Urinary bladder (tissue), 4 donors: ENCODE measurements around the gene KMO. TPM values are rescaled to one million over a fixed set of nuclear protein-coding genes. Genes with fewer than 3 reads are reported as not detected.

ENCODE experiments used
- DNase-seq: peaks from one replicate; pipeline ENCODE4 v3.0.0-alpha.2; 2015; ENCODE audit errors: extremely low spot score
- H3K27ac ChIP-seq: one replicate; pipeline ENCODE4 v1.5.1; 2013; ENCODE audit warnings: low read depth, mild to moderate bottlenecking, moderate library complexity
- H3K36me3 ChIP-seq: one replicate; pipeline ENCODE4 v1.6.1; 2013; ENCODE audit warnings: mild to moderate bottlenecking, moderate library complexity; ENCODE audit not compliant: insufficient read depth
- H3K4me1 ChIP-seq: one replicate; pipeline ENCODE4 v1.6.1; 2013; ENCODE audit warnings: mild to moderate bottlenecking, moderate library complexity; ENCODE audit not compliant: insufficient read depth
- H3K4me3 ChIP-seq: one replicate; pipeline ENCODE4 v1.5.1; 2013; ENCODE audit warnings: low read depth, low read length
- WGBS: extraction: QIAGEN DNeasy Blood & Tissue Kit; methylation state at CpG from one replicate; pipeline ENCODE4 v1.1.7; 2013; 5-methylcytosine and 5-hydroxymethylcytosine counted together
- polyA plus RNA-seq: library from polyadenylated mRNA; stranded (reverse); fragments of 200-250 nt; gene quantifications from one replicate; pipeline ENCODE4 v1.2.3, GENCODE V29; 2013
- total RNA-seq: library from RNA; depleted of rRNA; stranded (reverse); fragments of >200 nt; gene quantifications from one replicate; pipeline ENCODE4 v1.2.3, GENCODE V29; 2014
- donor health status: healthy with polysubstance abuse.
- donor health status: healthy.

Gene KMO
- total and polyA plus RNA-seq, 2 donors: 0.35 to 0.37 TPM

GRCh38 chr1:241611736-241612135 lies 79.6 kb downstream of the KMO start:
- WGBS: 77% methylated on average over 1 of the region's 1 CpG
- Histone ChIP-seq H3K4me3 (no peak overlapping the region), H3K4me1 (no peaks in the 10 kb centered on the region), H3K36me3 (no peaks in the 10 kb centered on the region), H3K27ac (no peak overlapping the region)
- DNase-seq: no peak

- H3K36me3 ChIP-seq: no peaks in the 10 kb centered on the region
- H3K4me1 ChIP-seq: no peaks in the 10 kb centered on the region
- H3K4me3 ChIP-seq: no peak overlapping the region
- no peak for DNase-seq
- H3K27ac ChIP-seq: no peak overlapping the region
- 72% methylated on average over 9 of the region's 9 CpGs for WGBS
Observed at GRCh38 chr1:241612533-241613477, 80.6 kb downstream of the KMO start.

GRCh38 chr1:241614144-241614543 lies 82.0 kb downstream of the KMO start:
- no peak for DNase-seq
- Histone ChIP-seq H3K4me1 (no peaks in the 10 kb centered on the region), H3K36me3 (no peaks in the 10 kb centered on the region), H3K27ac (no peak overlapping the region), H3K4me3 (no peak overlapping the region)
- WGBS: 92% methylated on average over 4 of the region's 4 CpGs

- Histone ChIP-seq H3K36me3 (no peaks in the 10 kb centered on the region), H3K27ac (no peak overlapping the region), H3K4me3 (no peak overlapping the region), H3K4me1 (no peaks in the 10 kb centered on the region)
- 72% methylated on average over 4 of the region's 4 CpGs for WGBS
- no peak for DNase-seq
Observed at GRCh38 chr1:241614572-241614971, 82.4 kb downstream of the KMO start.

GRCh38 chr1:241615043-241615974 lies 83.1 kb downstream of the KMO start:
- H3K4me3 ChIP-seq: no peak overlapping the region
- 85% methylated on average over 8 of the region's 8 CpGs for WGBS
- H3K36me3 ChIP-seq: no peaks in the 10 kb centered on the region
- no peak overlapping the region for H3K27ac ChIP-seq
- DNase-seq: no peak
- no peaks in the 10 kb centered on the region for H3K4me1 ChIP-seq

GRCh38 chr1:241617426-241617825 lies 85.2 kb downstream of the KMO start:
- Histone ChIP-seq H3K36me3 (no peaks in the 10 kb centered on the region), H3K27ac (no peak overlapping the region), H3K4me1 (no peaks in the 10 kb centered on the region), H3K4me3 (no peak overlapping the region)
- 92% methylated on average over 7 of the region's 7 CpGs for WGBS
- no peak for DNase-seq

- Histone ChIP-seq H3K27ac (no peak overlapping the region), H3K36me3 (no peaks in the 10 kb centered on the region), H3K4me3 (no peak overlapping the region), H3K4me1 (no peaks in the 10 kb centered on the region)
- DNase-seq: no peak
- WGBS: 82% methylated on average over 5 of the region's 5 CpGs
Observed at GRCh38 chr1:241622669-241623068, 90.5 kb downstream of the KMO start.

GRCh38 chr1:241624935-241625334 lies 92.8 kb downstream of the KMO start:
- H3K4me3 ChIP-seq: no peak overlapping the region
- WGBS: 78% methylated on average over 2 of the region's 2 CpGs
- no peak overlapping the region for H3K27ac ChIP-seq
- H3K36me3 ChIP-seq: no peaks in the 10 kb centered on the region
- DNase-seq: no peak
- no peaks in the 10 kb centered on the region for H3K4me1 ChIP-seq

GRCh38 chr1:241627453-241628259 lies 95.5 kb downstream of the KMO start:
- H3K36me3 ChIP-seq: no peaks in the 10 kb centered on the region
- H3K4me1 ChIP-seq: no peaks in the 10 kb centered on the region
- no peak for DNase-seq
- H3K27ac ChIP-seq: no peak overlapping the region
- no peak overlapping the region for H3K4me3 ChIP-seq
- 41% methylated on average over 9 of the region's 9 CpGs for WGBS

GRCh38 chr1:241630005-241630404 lies 97.8 kb downstream of the KMO start:
- no peaks in the 10 kb centered on the region for H3K36me3 ChIP-seq
- DNase-seq: no peak
- H3K4me1 ChIP-seq: no peaks in the 10 kb centered on the region
- no peak overlapping the region for H3K4me3 ChIP-seq
- no peak overlapping the region for H3K27ac ChIP-seq

GRCh38 chr1:241630476-241630875 lies 98.3 kb downstream of the KMO start:
- H3K4me1 ChIP-seq: no peaks in the 10 kb centered on the region
- WGBS: 84% methylated on average over 1 of the region's 1 CpG
- no peaks in the 10 kb centered on the region for H3K36me3 ChIP-seq
- H3K4me3 ChIP-seq: no peak overlapping the region
- DNase-seq: no peak
- no peak overlapping the region for H3K27ac ChIP-seq

- no peak overlapping the region for H3K27ac ChIP-seq
- H3K4me1 ChIP-seq: no peaks in the 10 kb centered on the region
- no peaks in the 10 kb centered on the region for H3K36me3 ChIP-seq
- DNase-seq: no peak
- no peak overlapping the region for H3K4me3 ChIP-seq
- 97% methylated on average over 2 of the region's 2 CpGs for WGBS
Observed at GRCh38 chr1:241630899-241631298, 98.7 kb downstream of the KMO start.

- no peak overlapping the region for H3K27ac ChIP-seq
- WGBS: 90% methylated on average over 5 of the region's 5 CpGs
- H3K36me3 ChIP-seq: no peaks in the 10 kb centered on the region
- H3K4me3 ChIP-seq: no peak overlapping the region
- no peak for DNase-seq
- H3K4me1 ChIP-seq: no peaks in the 10 kb centered on the region
Observed at GRCh38 chr1:241631674-241632073, 99.5 kb downstream of the KMO start.
